BJ (cell line): ENCODE measurements around the gene LLGL1. TPM values are rescaled to one million over a fixed set of nuclear protein-coding genes. Genes with fewer than 3 reads are reported as not detected.

ENCODE experiments used
- CTCF ChIA-PET: fragments of 350-600 bp; formaldehyde crosslinking; extraction: SDS; loops from one replicate; lab custom pipeline; 2021; ENCODE audit warnings: antibody characterized with exemption, inconsistent platforms; lab: Yijun Ruan, JAX
- POLR2A ChIA-PET: fragments of 300-600 bp; sonication (Branson Sonifier 250); formaldehyde crosslinking; extraction: SDS; loops from one replicate; lab custom pipeline; 2021; ENCODE audit warnings: antibody characterized with exemption; lab: Charles Lee
- DNase-seq: peaks from one replicate; pipeline ENCODE4 v3.0.0-alpha.2; 2011; ENCODE audit warnings: low read depth
- H3K27me3 ChIP-seq: 2 replicates; pipeline ENCODE4 v1.6.0; 2011; ENCODE audit warnings: low read length; ENCODE audit not compliant: control insufficient read depth, insufficient read depth
- H3K36me3 ChIP-seq: 2 replicates; pipeline ENCODE4 v1.5.1; 2011; ENCODE audit warnings: low read length; ENCODE audit not compliant: control insufficient read depth, insufficient read depth
- H3K4me3 ChIP-seq: 2 replicates; pipeline ENCODE4 v1.5.1; 2011; ENCODE audit warnings: low read depth, mild to moderate bottlenecking, control low read depth, low read length
- CTCF ChIP-seq: IDR thresholded peaks from 2 replicates; pipeline ENCODE4 v1.5.1; 2011; ENCODE audit warnings: low read depth, mild to moderate bottlenecking, control low read depth, inconsistent platforms, low read length, moderate library complexity; ENCODE audit not compliant: insufficient read depth
- polyA plus RNA-seq: library from polyadenylated mRNA; depleted of rRNA; stranded (reverse); fragments of >200 nt; gene quantifications from 2 replicates; pipeline ENCODE4 v1.2.3, GENCODE V29; 2011

Gene LLGL1
- polyA plus RNA-seq, 1 experiment = 38.9 TPM

- peaks cover 28% of the 10 kb centered on the region for H3K36me3 ChIP-seq
- ChIA-PET POLR2A (no interaction called here), CTCF (interaction anchor here (1.1 to 1.7 kb wide), 2 partner anchors 20 to 26 kb away, joined by 3 read pairs; no protein-coding TSS in a partner anchor)
- no peak for TF ChIP-seq CTCF
- H3K27me3 ChIP-seq = no peaks in the 10 kb centered on the region
- peak overlapping the region; percentile 80 for H3K4me3 ChIP-seq
- DNase-seq = no peak
Measured at GRCh38 chr17:18261659-18262058, 36.2 kb downstream of the LLGL1 start.

GRCh38 chr17:18262111-18262510 is 36.7 kb downstream of the LLGL1 start:
- TF ChIP-seq CTCF = no peak
- Histone ChIP-seq H3K4me3 (no peak overlapping the region), H3K36me3 (peaks cover 28% of the 10 kb centered on the region), H3K27me3 (no peaks in the 10 kb centered on the region)
- CTCF ChIA-PET = interaction anchor here (1.1 to 1.7 kb wide), 2 partner anchors 19 to 26 kb away, joined by 3 read pairs; no protein-coding TSS in a partner anchor
- POLR2A ChIA-PET = no interaction called here
- no peak for DNase-seq

DNA sequence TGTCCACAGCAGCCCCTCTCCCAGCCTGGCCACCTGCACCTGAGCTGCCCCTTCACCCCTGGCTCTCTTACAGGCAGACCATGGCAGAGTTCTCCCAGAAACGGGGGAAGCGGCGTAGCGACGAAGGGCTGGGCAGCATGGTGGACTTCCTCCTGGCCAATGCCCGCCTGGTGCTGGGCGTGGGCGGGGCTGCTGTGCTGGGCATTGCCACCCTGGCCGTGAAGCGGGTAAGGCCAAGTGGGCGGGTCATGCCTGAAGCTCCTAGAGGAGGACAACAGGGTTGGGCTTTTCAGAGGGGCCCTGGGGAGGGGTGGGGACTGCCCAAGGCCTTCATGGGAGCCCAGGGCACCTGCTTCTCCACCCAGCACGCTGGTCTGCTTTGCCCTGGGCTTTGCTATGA is 37.2 kb downstream of the LLGL1 start:
- H3K4me3 ChIP-seq = no peak overlapping the region
- peaks cover 28% of the 10 kb centered on the region for H3K36me3 ChIP-seq
- POLR2A ChIA-PET = no interaction called here
- no peaks in the 10 kb centered on the region for H3K27me3 ChIP-seq
- CTCF ChIA-PET = interaction anchor here (1.1 kb wide), 1 partner anchor 19 kb away, joined by 3 read pairs; no protein-coding TSS in a partner anchor
- DNase-seq = no peak
- no peak for TF ChIP-seq CTCF

DNA sequence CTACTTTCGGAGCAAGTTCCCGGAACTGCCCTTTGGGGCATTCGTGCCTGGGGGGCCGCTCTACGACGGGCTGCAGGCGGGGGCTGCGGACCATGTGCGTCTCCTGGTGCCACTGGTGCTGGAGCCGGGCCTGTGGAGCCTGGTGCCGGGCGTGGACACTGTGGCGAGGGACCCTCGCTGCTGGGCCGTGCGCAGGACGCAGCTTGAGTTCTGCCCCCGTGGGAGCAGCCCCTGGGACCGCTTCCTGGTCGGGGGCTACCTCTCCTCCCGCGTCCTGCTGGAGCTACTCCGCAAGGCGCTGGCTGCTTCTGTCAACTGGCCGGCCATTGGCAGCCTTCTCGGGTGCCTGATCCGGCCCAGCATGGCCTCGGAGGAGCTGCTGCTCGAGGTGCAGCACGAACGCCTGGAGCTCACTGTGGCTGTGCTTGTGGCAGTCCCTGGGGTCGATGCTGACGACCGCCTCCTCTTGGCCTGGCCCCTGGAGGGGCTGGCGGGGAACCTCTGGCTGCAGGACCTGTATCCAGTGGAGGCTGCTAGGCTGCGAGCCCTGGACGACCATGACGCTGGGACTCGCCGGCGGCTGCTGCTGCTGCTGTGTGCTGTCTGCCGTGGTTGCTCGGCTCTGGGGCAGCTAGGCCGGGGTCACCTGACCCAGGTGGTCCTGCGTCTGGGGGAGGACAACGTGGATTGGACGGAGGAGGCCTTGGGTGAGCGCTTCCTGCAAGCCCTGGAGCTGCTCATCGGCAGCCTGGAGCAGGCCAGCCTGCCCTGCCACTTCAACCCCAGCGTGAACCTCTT is 38.6 kb downstream of the LLGL1 start:
- ChIA-PET CTCF (interaction anchor here (1.1 kb wide), 1 partner anchor 19 kb away, joined by 3 read pairs; no protein-coding TSS in a partner anchor), POLR2A (no interaction called here)
- Histone ChIP-seq H3K4me3 (no peak overlapping the region), H3K27me3 (no peaks in the 10 kb centered on the region), H3K36me3 (peaks cover 28% of the 10 kb centered on the region)
- no peak for DNase-seq
- TF ChIP-seq CTCF = no peak

- no peaks in the 10 kb centered on the region for H3K27me3 ChIP-seq
- DNase-seq = no peak
- peaks cover 28% of the 10 kb centered on the region for H3K36me3 ChIP-seq
- no peak overlapping the region for H3K4me3 ChIP-seq
- no peak for TF ChIP-seq CTCF
- ChIA-PET CTCF (interaction anchor here (1.2 kb wide), 1 partner anchor 32 kb away, joined by 3 read pairs; no protein-coding TSS in a partner anchor), POLR2A (no interaction called here)
Measured at GRCh38 chr17:18267366-18267765, 41.9 kb downstream of the LLGL1 start.
